Suppressor macrophage treated with lipopolysaccharide for 4 hours (primary cell): ENCODE results near the gene S1PR4.

Experiments
- DNase-seq: peaks from one replicate; pipeline ENCODE4 v3.0.0-alpha.2; 2020

Gene S1PR4

DNA sequence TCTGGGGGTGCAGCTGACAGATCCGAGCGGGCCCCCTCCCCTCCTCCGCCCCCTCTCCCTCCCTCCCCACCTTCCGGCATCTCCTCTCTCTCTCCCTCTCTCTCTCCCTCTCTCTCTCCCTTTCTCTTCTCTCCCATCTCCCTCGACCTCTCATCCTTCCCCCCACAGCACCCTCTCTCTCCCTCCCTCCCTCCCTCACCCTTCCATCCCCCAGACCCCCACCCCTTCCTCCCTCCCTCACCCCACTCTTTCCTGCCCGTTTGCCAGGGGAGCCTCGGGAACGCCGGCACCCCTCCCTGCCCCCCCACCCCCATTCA lies 46.6 kb downstream of the S1PR4 start:
- DNase-seq = no peak

DNA sequence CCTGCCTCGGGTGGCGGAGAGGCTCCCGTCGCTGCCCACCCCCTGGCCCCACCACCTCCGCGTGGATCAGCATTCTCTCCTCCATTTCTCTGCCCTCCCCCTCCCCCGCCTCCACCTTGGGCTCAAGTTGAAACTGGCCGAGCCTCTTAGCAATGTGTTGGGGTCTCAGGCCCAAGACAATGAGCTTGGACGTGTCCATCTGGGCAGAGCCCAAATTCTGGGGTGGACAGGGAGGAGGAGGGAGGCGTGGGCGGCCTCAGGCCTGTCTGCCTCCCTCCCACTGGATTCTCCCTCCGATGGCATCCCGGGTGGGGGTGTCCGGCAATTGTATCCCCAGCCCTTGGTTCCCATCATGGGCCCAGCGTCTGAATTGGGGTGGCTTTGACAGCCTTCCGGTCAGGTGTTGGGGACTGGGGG lies 47.1 kb downstream of the S1PR4 start:
- DNase-seq = no peak

DNA sequence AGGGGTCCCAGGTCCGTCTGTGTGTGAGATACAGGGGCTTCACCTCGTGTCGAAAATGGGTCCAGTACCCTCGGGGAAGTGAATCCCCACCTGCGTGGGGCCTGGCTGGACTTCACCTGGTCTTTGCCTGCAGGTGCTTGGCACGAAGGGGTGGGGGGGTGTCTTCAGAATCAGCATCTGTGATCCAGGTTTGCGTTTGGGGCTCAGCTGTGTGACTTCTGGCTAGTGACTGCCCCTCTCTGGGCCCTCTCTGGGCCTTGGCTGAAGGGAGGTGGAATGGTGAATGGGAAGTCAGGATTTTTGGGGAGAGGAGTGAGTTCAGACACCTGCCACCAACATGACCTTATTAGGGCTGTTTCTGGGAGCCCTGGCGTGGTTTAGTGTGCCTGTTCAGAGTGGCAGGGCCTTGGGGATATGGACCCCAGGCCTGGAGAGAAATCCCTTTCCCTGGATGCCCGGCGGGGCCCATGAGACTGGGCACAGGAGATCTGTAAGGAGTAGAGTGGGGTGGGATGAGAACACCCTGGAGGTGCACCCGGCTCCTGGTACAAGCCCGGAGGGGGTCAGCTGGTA lies 48.6 kb downstream of the S1PR4 start:
- DNase-seq = no peak

DNA sequence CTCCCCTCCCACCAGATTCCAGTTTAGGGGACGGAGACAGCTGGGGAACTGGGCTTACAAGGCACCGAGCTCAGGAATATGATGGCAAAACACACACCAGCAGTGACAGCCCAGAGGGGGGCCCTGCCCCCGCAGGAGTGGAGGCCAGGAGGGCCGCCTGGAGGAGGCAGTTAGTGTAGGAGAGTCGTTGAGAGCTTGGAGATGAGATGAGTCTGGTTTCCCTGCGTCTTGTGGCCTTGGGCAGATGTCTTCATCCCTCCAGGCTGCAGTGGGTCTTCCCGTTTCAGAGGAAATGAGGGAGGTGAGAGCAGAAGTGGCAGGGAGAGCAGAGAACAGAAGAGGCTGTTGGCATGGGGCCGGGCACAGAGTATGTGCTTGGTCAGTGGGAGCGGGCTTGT lies 50.8 kb downstream of the S1PR4 start:
- DNase-seq = no peak
